HG03196 (cell line): Measurements from ENCODE around the gene PTPRN2.
"Not testable (repeated sequence)": the region's sequence is repeated elsewhere in the genome, so short reads cannot be mapped to it uniquely, and the experiment has no call there.

ENCODE experiments used
- ATAC-seq: cut with Tn5 transposase; IDR thresholded peaks from one replicate; pipeline ENCODE4 v1.9.1; 2021; ENCODE audit not compliant: unreplicated experiment

PTPRN2 gene

GRCh38 chr7:158289231-158289630, 298.4 kb downstream of the PTPRN2 start:
- no peak for ATAC-seq

GRCh38 chr7:158286210-158286609, 301.4 kb downstream of the PTPRN2 start:
- no peak for ATAC-seq

GRCh38 chr7:158285383-158285770, 302.2 kb downstream of the PTPRN2 start:
- no peak for ATAC-seq

GRCh38 chr7:158284617-158285382, 302.8 kb downstream of the PTPRN2 start:
- ATAC-seq = no peak

- ATAC-seq = no peak
These were observed 303.5 kb downstream of the PTPRN2 start for GRCh38 chr7:158284121-158284520.

GRCh38 chr7:158283016-158283974, 304.3 kb downstream of the PTPRN2 start:
- ATAC-seq = no peak

GRCh38 chr7:158282461-158283001, 305.1 kb downstream of the PTPRN2 start:
- ATAC-seq = no peak

- no peak for ATAC-seq
These were observed 306.2 kb downstream of the PTPRN2 start for GRCh38 chr7:158281441-158281840.

GRCh38 chr7:158280448-158281144, 307.0 kb downstream of the PTPRN2 start:
- no peak for ATAC-seq

- no peak for ATAC-seq
These were observed 307.8 kb downstream of the PTPRN2 start for GRCh38 chr7:158279539-158280447.

GRCh38 chr7:158278745-158279320, 308.8 kb downstream of the PTPRN2 start:
- no peak for ATAC-seq

- ATAC-seq = no peak
These were observed 310.1 kb downstream of the PTPRN2 start for GRCh38 chr7:158277219-158278141.

- no peak for ATAC-seq
These were observed 311.0 kb downstream of the PTPRN2 start for GRCh38 chr7:158276414-158277218.

GRCh38 chr7:158275711-158276413, 311.8 kb downstream of the PTPRN2 start:
- no peak for ATAC-seq

- no peak for ATAC-seq
These were observed 312.6 kb downstream of the PTPRN2 start for GRCh38 chr7:158274996-158275395.

- ATAC-seq = no peak
These were observed 313.2 kb downstream of the PTPRN2 start for GRCh38 chr7:158274404-158274811.

GRCh38 chr7:158273756-158274342, 313.8 kb downstream of the PTPRN2 start:
- not testable (repeated sequence) for ATAC-seq
